Breast epithelium (tissue), 3 donors: ENCODE data around the gene CTSW.

Experiments used
- POLR2A ChIP-seq: fragments of 450-650 bp; IDR thresholded peaks from one replicate; pipeline ENCODE4 v1.6.1; 2016; ENCODE audit warnings: antibody characterized with exemption, mild to moderate bottlenecking, moderate library complexity
- POLR2AphosphoS5 ChIP-seq, 3 donors: sonication (generic); formaldehyde crosslinking; IDR thresholded peaks; one replicate each; pipeline ENCODE4 v1.6.1; 2017; ENCODE audit warnings: antibody characterized with exemption in 3 of 3
- TF ChIP-seq, protein P1 (sequence below), 3 donors: fragments of 450-650 bp; IDR thresholded peaks; one replicate each; pipeline ENCODE4 v1.5.1; 2016 to 2017; ENCODE audit warnings: antibody characterized with exemption in 3 of 3, mild to moderate bottlenecking in 3 of 3, moderate library complexity in 3 of 3

DNA sequence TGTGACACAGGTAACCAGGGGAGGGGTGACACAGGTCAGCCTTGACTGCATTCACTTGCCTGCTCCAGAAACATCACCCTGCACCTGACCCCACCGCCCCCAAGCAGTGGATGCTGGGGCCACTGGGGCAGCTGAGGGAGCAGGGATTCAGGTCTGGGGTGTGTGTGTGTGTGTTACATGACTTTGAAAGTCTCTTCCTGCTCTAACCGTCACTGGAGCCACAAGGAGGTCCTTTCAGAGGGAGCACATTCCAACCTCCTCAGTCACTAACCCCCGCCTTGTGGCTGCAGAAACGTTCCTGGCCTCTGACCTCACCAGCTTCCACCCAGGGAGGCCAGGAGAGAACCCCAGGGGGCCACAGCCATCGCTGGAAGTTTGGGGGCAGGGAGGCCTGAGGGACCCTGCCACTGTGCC is 23.4 kb downstream of the CTSW start:
- TF ChIP-seq, protein P1, sequence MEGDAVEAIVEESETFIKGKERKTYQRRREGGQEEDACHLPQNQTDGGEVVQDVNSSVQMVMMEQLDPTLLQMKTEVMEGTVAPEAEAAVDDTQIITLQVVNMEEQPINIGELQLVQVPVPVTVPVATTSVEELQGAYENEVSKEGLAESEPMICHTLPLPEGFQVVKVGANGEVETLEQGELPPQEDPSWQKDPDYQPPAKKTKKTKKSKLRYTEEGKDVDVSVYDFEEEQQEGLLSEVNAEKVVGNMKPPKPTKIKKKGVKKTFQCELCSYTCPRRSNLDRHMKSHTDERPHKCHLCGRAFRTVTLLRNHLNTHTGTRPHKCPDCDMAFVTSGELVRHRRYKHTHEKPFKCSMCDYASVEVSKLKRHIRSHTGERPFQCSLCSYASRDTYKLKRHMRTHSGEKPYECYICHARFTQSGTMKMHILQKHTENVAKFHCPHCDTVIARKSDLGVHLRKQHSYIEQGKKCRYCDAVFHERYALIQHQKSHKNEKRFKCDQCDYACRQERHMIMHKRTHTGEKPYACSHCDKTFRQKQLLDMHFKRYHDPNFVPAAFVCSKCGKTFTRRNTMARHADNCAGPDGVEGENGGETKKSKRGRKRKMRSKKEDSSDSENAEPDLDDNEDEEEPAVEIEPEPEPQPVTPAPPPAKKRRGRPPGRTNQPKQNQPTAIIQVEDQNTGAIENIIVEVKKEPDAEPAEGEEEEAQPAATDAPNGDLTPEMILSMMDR (IDR thresholded peaks at IDR 0.05): no peak
- TF ChIP-seq POLR2A: no peak
- TF ChIP-seq POLR2AphosphoS5 (IDR thresholded peaks at IDR 0.05): no peak
